ENCODE results near the gene KRTAP12-1.
"Not testable (repeated sequence)": the region's sequence is repeated elsewhere in the genome, so short reads cannot be mapped to it uniquely, and the experiment has no call there.

KRTAP12-1 gene

DNA sequence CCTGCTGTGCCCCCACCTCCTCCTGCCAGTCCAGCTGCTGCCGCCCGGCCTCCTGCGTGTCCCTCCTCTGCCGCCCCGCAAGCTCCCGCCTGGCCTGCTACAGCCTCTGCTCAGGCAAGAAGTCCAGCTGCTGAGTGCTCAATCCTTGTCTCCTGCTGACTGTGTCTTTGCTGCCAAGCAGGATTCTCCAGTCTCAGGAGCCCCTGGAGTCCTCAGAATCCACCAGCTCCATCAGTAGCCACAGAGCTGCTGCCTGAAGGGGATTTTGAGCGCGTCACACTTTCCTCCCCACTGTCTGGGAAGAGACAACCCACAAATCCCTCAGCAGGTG lies 34.8 kb downstream of the KRTAP12-1 start:
- TF ChIP-seq, protein P1, sequence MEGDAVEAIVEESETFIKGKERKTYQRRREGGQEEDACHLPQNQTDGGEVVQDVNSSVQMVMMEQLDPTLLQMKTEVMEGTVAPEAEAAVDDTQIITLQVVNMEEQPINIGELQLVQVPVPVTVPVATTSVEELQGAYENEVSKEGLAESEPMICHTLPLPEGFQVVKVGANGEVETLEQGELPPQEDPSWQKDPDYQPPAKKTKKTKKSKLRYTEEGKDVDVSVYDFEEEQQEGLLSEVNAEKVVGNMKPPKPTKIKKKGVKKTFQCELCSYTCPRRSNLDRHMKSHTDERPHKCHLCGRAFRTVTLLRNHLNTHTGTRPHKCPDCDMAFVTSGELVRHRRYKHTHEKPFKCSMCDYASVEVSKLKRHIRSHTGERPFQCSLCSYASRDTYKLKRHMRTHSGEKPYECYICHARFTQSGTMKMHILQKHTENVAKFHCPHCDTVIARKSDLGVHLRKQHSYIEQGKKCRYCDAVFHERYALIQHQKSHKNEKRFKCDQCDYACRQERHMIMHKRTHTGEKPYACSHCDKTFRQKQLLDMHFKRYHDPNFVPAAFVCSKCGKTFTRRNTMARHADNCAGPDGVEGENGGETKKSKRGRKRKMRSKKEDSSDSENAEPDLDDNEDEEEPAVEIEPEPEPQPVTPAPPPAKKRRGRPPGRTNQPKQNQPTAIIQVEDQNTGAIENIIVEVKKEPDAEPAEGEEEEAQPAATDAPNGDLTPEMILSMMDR (IDR thresholded peaks at IDR 0.05; ENCODE audit: low read length, missing control alignments): no peak
- no peak overlapping the region for H3K4me3 ChIP-seq (replicated peaks; ENCODE audit: low read depth, low read length)
- no peak for DNase-seq (ENCODE audit: low read depth)

DNA sequence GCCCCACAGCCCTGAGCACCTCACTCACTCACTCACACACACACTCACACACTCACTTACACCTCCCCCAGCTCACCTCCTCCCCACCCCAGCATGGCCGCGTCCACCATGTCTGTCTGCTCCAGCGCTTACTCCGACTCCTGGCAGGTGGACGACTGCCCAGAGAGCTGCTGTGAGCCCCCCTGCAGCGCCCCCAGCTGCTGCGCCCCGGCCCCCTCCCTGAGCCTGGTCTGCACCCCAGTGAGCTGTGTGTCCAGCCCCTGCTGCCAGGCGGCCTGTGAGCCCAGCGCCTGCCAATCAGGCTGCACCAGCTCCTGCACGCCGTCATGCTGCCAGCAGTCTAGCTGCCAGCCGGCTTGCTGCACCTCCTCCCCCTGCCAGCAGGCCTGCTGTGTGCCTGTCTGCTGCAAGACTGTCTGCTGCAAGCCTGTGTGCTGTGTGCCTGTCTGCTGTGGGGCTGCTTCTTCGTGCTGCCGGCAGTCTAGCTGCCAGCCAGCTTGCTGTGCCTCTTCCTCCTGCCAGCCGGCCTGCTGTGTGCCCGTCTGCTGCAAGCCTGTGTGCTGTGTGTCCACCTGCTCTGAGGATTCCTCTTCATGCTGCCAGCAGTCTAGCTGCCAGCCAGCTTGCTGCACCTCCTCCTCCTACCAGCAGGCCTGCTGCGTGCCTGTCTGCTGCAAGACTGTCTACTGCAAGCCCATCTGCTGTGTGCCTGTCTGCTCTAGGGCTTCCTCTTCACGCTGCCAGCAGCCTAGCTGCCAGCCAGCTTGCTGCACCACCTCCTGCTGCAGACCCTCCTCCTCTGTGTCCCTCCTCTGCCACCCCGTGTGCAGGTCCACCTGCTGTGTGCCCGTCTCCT lies 35.4 kb downstream of the KRTAP12-1 start, which contains the start of gene KRTAP10-11:
Gene KRTAP10-11 (plus strand): TSS at position 49 of the 856 bp plus-strand sequence. CDS start 45 bp downstream, at position 94.
- not testable (repeated sequence) for DNase-seq (ENCODE audit: low read depth)

DNA sequence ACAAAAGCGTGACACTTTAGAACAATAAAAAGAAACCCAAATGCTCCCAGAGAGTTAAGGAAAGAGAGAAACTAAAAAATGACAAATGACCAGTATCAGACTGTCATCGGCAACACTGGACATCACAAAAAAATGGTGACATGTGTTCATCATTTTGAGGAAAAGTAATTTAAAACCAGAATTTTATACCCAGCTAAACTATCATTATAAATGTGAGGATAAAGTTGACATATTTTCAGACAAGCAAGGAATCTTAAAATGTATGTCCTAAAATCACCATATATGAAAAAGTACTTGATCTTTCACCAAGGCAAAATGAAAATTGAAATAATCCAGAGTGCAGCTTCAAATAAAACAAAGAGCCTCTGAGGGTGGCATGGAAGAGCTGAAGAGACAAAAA lies 37.1 kb downstream of the KRTAP12-1 start:
- TF ChIP-seq, protein P1 (IDR thresholded peaks at IDR 0.05; ENCODE audit: low read length, missing control alignments): no peak
- no peak overlapping the region for H3K4me3 ChIP-seq (replicated peaks; ENCODE audit: low read depth, low read length)
- no peak for DNase-seq (ENCODE audit: low read depth)

More for the DNA sequence above, 35.4 kb downstream of the KRTAP12-1 start, which contains the start of gene KRTAP10-11:
- not testable (repeated sequence) for H3K4me3 ChIP-seq (replicated peaks; ENCODE audit: low read depth, low read length)

DNA sequence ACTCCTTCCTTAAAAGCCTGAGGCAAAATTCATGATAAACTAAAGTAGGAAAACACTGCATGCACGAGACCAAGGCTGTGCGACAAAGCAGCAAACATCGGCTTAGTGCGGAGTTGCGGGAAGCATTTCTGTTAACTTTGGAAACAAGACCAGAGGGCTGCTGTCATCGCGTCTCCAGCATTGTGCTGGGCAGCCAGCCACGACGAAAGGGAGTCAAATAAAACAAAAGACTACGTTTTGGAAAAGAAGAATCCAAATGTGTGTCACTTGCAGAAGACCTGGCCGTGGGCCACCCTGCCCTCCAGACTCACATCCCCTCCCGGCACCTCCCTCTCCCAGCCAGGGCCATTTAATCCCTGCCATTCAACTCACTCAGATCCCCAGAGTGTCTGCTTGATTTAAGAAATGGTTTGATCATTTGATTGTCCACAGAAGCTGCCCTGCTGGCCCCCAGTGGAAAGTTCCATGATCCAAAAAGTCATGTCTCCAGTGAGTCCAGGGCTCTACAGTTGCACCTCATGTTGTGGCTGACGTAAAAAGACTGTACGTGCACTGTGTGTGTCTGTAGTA lies 38.1 kb downstream of the KRTAP12-1 start:
- no peak overlapping the region for H3K4me3 ChIP-seq (replicated peaks; ENCODE audit: low read depth, low read length)
- DNase-seq (ENCODE audit: low read depth): no peak
- TF ChIP-seq, protein P1 (IDR thresholded peaks at IDR 0.05; ENCODE audit: low read length, missing control alignments): no peak

DNA sequence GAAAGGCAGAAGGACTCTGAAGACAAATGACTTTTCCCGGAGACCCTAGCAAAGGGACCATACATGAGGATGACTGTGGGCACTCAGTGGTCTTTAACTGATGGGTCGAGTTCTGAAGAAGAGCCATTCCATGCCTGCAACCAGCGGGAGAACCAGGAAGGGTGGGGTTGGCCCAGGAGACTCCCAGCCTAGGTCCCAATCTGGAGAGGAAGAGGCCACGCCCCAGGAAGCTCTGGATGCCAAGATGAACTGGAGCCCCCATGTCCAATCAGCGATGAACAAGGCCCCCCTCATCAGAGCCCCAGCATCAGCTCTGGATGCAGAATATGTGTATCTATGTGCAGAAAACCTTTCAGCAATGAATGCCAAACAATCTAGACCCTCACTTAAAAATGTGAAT lies 41.2 kb downstream of the KRTAP12-1 start:
- H3K4me3 ChIP-seq (replicated peaks; ENCODE audit: low read depth, low read length): no peak overlapping the region
- DNase-seq (ENCODE audit: low read depth): no peak
- TF ChIP-seq, protein P1 (IDR thresholded peaks at IDR 0.05; ENCODE audit: low read length, missing control alignments): no peak

DNA sequence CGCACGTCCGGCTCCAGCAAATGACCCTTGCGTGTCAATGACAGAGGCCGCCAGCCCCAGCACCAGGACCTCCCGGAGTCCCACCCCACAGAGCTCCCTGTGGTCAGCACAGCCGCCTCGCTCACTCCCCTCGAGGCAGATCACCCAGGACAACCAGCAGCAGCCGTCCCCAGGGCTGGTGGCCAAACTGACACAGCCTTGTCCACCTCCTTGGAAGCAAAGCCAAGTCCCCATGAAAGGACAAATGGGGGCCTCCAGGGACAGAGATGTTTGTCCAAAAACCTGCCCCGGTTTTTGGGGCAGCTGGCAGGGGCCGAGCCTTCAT lies 42.7 kb downstream of the KRTAP12-1 start:
- TF ChIP-seq, protein P1 (IDR thresholded peaks at IDR 0.05; ENCODE audit: low read length, missing control alignments): no peak
- no peak for DNase-seq (ENCODE audit: low read depth)
- no peak overlapping the region for H3K4me3 ChIP-seq (replicated peaks; ENCODE audit: low read depth, low read length)

DNA sequence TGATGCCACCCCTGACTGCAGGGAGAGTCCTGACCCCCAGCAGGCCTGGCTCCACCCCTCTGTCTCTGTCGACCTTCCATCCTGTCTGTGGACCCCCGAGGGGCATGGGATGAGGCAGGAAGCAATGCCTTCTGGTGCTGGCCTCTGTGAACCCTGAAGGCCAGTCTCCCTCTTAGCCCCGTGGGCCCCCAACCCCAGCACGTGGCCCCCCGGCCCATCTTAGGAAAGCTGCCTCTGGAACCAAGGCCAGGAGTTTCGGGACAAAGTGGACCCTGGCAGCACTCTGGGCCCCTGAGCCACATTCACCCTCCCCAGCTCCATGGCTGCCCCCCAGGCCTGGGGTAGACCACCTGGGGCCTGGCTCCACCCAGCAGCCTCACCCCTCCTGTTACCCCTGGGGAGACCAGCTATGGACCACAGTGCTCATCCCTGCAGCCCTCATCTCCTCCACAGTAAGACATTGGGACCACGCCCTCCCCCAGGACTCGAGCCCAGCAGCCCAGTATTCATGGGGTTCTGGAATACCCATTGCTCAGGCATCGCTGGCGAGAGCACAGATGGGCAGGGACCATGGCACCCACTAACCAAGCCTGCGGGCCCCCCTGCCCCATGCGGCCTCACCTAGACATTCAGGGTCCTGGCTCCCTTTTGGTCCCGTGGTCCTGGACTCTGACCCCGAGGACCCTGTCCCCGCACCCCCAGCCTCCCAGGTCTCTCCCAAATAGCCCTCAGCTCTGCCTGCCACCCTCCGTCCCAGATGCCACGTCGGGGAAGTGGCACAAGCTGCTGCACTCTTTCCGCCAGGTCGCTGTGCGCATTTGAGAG lies 43.2 kb downstream of the KRTAP12-1 start:
- not testable (repeated sequence) for H3K4me3 ChIP-seq (replicated peaks; ENCODE audit: low read depth, low read length); DNase-seq (ENCODE audit: low read depth)

DNA sequence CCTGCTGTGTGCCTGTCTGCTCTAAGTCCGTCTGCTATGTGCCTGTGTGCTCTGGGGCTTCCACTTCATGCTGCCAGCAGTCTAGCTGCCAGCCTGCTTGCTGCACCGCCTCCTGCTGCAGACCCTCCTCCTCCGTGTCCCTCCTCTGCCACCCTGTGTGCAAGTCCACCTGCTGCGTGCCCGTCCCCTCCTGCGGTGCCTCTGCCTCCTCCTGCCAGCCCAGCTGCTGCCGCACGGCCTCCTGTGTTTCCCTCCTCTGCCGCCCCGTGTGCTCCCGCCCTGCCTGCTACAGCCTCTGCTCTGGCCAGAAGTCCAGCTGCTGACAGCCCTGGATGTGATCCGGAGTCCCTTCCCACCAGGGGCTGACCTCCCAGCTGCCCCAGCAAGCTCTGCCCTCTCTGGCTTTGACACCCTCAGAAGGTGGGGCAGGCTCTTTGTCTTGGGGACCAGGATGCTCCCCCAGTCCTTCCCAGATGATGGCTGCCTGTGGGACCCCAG lies 44.1 kb downstream of the KRTAP12-1 start:
- DNase-seq (ENCODE audit: low read depth); H3K4me3 ChIP-seq (replicated peaks; ENCODE audit: low read depth, low read length): not testable (repeated sequence)
